PC-3 (cell line): ENCODE data around the gene RTF2. TPM values are rescaled to one million over a fixed set of nuclear protein-coding genes. Genes with fewer than 3 reads are reported as not detected.

Experiments used
- ATAC-seq: fragments of 200-7000 bp; cut with Tn5 transposase; 2 replicates; pipeline ENCODE4 v1.9.1; 2020; ENCODE audit warnings: mild to moderate bottlenecking, moderate library complexity
- BruUV-seq: library from RNA; stranded (reverse); fragments of 400-500 nt; replicated peaks from 2 replicates; lab custom pipeline; 2021; lab: Mats Ljungman, UMichigan
- CTCF ChIA-PET: fragments of 300-600 bp; sonication (Branson Sonifier 250); formaldehyde crosslinking; loops from one replicate; lab custom pipeline; 2022; ENCODE audit warnings: antibody characterized with exemption; lab: Charles Lee
- POLR2A ChIA-PET: fragments of 300-600 bp; sonication (Branson Sonifier 250); formaldehyde crosslinking; loops from one replicate; lab custom pipeline; 2022; ENCODE audit warnings: antibody characterized with exemption; ENCODE audit not compliant: unreplicated experiment; lab: Charles Lee
- DNase-seq: peaks from one replicate; pipeline ENCODE4 v3.0.0-alpha.2; 2015
- H2AFZ ChIP-seq: fragments of 300-600 bp; sonication (generic); 2 replicates; pipeline ENCODE4 v1.6.0; 2016; ENCODE audit warnings: antibody characterized with exemption, low read length
- H3F3A ChIP-seq: fragments of 300-600 bp; sonication (generic); one replicate; pipeline ENCODE4 v1.6.0; 2017; ENCODE audit warnings: antibody characterized with exemption, low read length, control low read depth, mild to moderate bottlenecking; ENCODE audit not compliant: unreplicated experiment
- H3K27ac ChIP-seq: fragments of 300-600 bp; sonication (generic); 2 replicates; pipeline ENCODE4 v1.5.1; 2016; ENCODE audit warnings: mild to moderate bottlenecking, low read length
- H3K27me3 ChIP-seq: fragments of 300-600 bp; sonication (generic); 2 replicates; pipeline ENCODE4 v1.6.1; 2016; ENCODE audit warnings: low read length, mixed read lengths
- H3K36me3 ChIP-seq: fragments of 300-600 bp; sonication (generic); 2 replicates; pipeline ENCODE4 v1.6.1; 2016; ENCODE audit warnings: low read depth, mixed run types, low read length, mixed read lengths
- H3K4me1 ChIP-seq: fragments of 300-600 bp; sonication (generic); 2 replicates; pipeline ENCODE4 v1.5.1; 2016; ENCODE audit warnings: low read length; ENCODE audit not compliant: insufficient read depth
- H3K4me2 ChIP-seq: fragments of 300-600 bp; sonication (generic); 2 replicates; pipeline ENCODE4 v1.6.0; 2016; ENCODE audit warnings: low read length
- H3K4me3 ChIP-seq: fragments of 300-600 bp; sonication (generic); 2 replicates; pipeline ENCODE4 v1.5.1; 2016; ENCODE audit warnings: mild to moderate bottlenecking, low read length, mixed read lengths
- H3K79me2 ChIP-seq: fragments of 300-600 bp; sonication (generic); 2 replicates; pipeline ENCODE4 v1.6.1; 2017; ENCODE audit warnings: low read length, mixed read lengths
- H3K9ac ChIP-seq: fragments of 300-600 bp; sonication (generic); 2 replicates; pipeline ENCODE4 v1.6.0; 2016; ENCODE audit warnings: mild to moderate bottlenecking, low read length
- H3K9me2 ChIP-seq: fragments of 300-600 bp; sonication (generic); replicated peaks from 2 replicates; pipeline ENCODE4 v1.6.1; 2016; ENCODE audit warnings: mixed run types, low read length, mixed read lengths
- H3K9me3 ChIP-seq: fragments of 300-600 bp; sonication (generic); 2 replicates; pipeline ENCODE4 v1.6.1; 2016; ENCODE audit warnings: low read length, mixed read lengths
- H4K20me1 ChIP-seq: fragments of 300-600 bp; sonication (generic); 2 replicates; pipeline ENCODE4 v1.6.1; 2016; ENCODE audit warnings: low read length, mixed read lengths
- CTCF ChIP-seq: fragments of 300-600 bp; sonication (generic); conservative IDR thresholded peaks from 2 replicates; pipeline ENCODE4 v1.5.1; 2017; ENCODE audit warnings: antibody characterized with exemption, low read depth, mild to moderate bottlenecking, low read length
- EZH2 ChIP-seq: fragments of 300-600 bp; sonication (generic); IDR thresholded peaks from one replicate; pipeline ENCODE4 v1.6.1; 2017; ENCODE audit warnings: antibody characterized with exemption, mild to moderate bottlenecking, low read length; ENCODE audit not compliant: unreplicated experiment
- EZH2phosphoT487 ChIP-seq: fragments of 300-600 bp; sonication (generic); IDR thresholded peaks from 2 replicates; pipeline ENCODE4 v1.6.1; 2018; ENCODE audit warnings: mild to moderate bottlenecking, antibody characterized with exemption, low read length, borderline replicate concordance
- intact Hi-C: fragments of 100-400 bp; cut with micrococcal nuclease; formaldehyde crosslinking; loops from 2 replicates; pipeline ENCODE4 v1.9.0; 2023
- total RNA-seq: library from RNA; depleted of rRNA; stranded (reverse); fragments of >200 nt; gene quantifications from 2 replicates; pipeline ENCODE4 v1.2.3, GENCODE V29; 2014

The RTF2 gene
- total RNA-seq, 1 experiment from 2014 or later = 122 TPM

- DNase-seq (no peak), ATAC-seq (no peak)
- no peaks in the 10 kb centered on the region for H3K4me1 ChIP-seq
- CTCF ChIA-PET = no interaction called here
- H3K4me2 ChIP-seq = no peak overlapping the region
- H2AFZ ChIP-seq = no peak overlapping the region
- H3K9me2 ChIP-seq = no peaks in the 10 kb centered on the region
- no peaks in the 10 kb centered on the region for H3K79me2 ChIP-seq
- TF ChIP-seq CTCF = no peak
- no peak for TF ChIP-seq EZH2
- TF ChIP-seq EZH2phosphoT487 = no peak
- H3K9ac ChIP-seq = no peak overlapping the region
- intact Hi-C loops = no loop called here
- H3K27me3 ChIP-seq = no peaks in the 10 kb centered on the region
- no peak overlapping the region for H3K27ac ChIP-seq
- no TSS peak for BruUV-seq
- POLR2A ChIA-PET = no interaction called here
- H3K9me3 ChIP-seq = no peaks in the 10 kb centered on the region
- H3K4me3 ChIP-seq = no peak overlapping the region
- peaks cover 71% of the 10 kb centered on the region for H3K36me3 ChIP-seq
- H3F3A ChIP-seq = no peaks in the 10 kb centered on the region
- H4K20me1 ChIP-seq = 0 out of 2 replicates have a peak, but pooled peaks cover 6% of the 10 kb centered on the region
These were observed 15.5 kb downstream of the RTF2 start for GRCh38 chr20:56483970-56484369.

- Histone ChIP-seq H3K79me2 (no peaks in the 10 kb centered on the region), H3K4me2 (no peak overlapping the region), H3K27me3 (no peaks in the 10 kb centered on the region), H3K9ac (no peak overlapping the region), H4K20me1 (0 out of 2 replicates have a peak, but pooled peaks cover 6% of the 10 kb centered on the region), H3F3A (no peaks in the 10 kb centered on the region), H3K36me3 (peaks cover 65% of the 10 kb centered on the region), H3K9me3 (no peaks in the 10 kb centered on the region), H3K27ac (no peak overlapping the region), H2AFZ (no peak overlapping the region), H3K9me2 (no peaks in the 10 kb centered on the region), H3K4me1 (no peaks in the 10 kb centered on the region), H3K4me3 (no peak overlapping the region)
- no TSS peak for BruUV-seq
- DNase-seq = no peak
- intact Hi-C loops = no loop called here
- POLR2A ChIA-PET = no interaction called here
- TF ChIP-seq EZH2phosphoT487 (no peak), EZH2 (no peak), CTCF (no peak)
- CTCF ChIA-PET = no interaction called here
- ATAC-seq = no peak
These were observed 18.8 kb downstream of the RTF2 start for GRCh38 chr20:56487216-56487615.

GRCh38 chr20:56488566-56488965 lies 20.1 kb downstream of the RTF2 start:
- Histone ChIP-seq H3K4me2 (no peak overlapping the region), H3K27me3 (no peaks in the 10 kb centered on the region), H3K79me2 (no peaks in the 10 kb centered on the region), H3K4me3 (no peak overlapping the region), H3K36me3 (peaks cover 61% of the 10 kb centered on the region), H3K4me1 (no peaks in the 10 kb centered on the region), H4K20me1 (0 out of 2 replicates have a peak, but pooled peaks cover 6% of the 10 kb centered on the region), H3F3A (no peaks in the 10 kb centered on the region), H2AFZ (no peak overlapping the region), H3K9me3 (no peaks in the 10 kb centered on the region), H3K9me2 (no peaks in the 10 kb centered on the region), H3K9ac (no peak overlapping the region), H3K27ac (no peak overlapping the region)
- POLR2A ChIA-PET = no interaction called here
- no peak for TF ChIP-seq EZH2
- no peak for TF ChIP-seq CTCF
- TF ChIP-seq EZH2phosphoT487 = no peak
- intact Hi-C loops = no loop called here
- DNase-seq (no peak), ATAC-seq (no peak)
- BruUV-seq = no TSS peak
- CTCF ChIA-PET = no interaction called here
